ENCODE results near the gene RNF220.

Gene RNF220

DNA sequence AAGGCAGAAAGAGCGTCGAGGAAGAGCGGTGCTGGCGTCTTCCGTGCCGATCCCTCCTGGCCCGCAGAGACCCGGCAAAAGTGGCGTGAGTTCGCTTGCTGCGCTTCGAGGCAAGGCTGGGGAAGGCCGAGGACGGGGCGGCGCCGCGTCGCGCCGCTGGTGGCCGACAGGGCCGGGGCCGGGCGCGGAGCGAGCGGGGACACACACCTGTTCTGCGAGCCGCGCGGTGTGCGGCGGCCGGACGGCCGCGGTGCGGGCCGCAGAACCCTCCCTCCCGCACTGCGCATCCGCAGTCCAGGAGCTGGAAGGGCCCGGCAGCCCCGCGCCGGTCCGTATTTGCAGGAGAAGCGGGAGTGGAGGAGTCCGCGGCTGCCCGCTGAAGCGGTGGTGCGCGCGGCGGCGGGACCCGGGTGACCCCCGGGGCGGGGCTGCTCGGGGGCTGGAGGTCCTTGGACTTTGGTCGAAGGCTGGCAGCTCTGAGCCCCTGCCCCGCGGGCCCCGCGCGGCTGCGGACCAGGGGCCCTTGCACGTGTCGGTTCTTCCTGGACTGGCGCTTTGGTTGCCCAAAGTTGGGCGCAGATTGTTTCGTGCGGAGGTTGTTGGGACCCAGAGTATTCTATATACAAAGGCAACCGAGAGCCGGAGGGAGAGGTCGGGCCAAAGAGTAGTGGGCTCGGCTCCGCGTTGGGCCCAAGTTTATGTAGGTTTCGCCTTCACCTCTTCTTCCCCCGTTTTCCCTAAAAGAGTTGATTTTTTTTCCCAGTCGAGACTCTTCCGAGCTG lies 2.6 kb downstream of the RNF220 start:
- no peak for DNase-seq (ENCODE audit: low read depth)

DNA sequence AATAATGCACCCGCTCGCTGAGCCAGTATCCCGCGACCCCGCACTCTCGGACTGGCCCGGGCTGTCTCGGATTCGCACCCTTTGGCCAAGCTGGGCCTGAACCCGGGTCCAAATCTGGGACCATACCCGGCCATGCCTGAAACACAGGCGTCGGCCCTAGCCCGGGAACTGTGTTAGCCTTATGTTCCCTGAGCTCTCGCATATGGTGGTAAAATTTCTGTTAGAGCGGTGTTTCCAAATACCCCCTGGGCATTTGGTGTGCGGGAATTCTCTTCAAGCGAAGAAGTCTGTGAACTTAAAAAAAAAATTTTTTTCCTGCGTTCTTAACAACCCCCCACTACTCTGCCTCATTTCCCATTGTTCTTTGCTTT lies 3.1 kb downstream of the RNF220 start:
- no peak for DNase-seq (ENCODE audit: low read depth)

DNA sequence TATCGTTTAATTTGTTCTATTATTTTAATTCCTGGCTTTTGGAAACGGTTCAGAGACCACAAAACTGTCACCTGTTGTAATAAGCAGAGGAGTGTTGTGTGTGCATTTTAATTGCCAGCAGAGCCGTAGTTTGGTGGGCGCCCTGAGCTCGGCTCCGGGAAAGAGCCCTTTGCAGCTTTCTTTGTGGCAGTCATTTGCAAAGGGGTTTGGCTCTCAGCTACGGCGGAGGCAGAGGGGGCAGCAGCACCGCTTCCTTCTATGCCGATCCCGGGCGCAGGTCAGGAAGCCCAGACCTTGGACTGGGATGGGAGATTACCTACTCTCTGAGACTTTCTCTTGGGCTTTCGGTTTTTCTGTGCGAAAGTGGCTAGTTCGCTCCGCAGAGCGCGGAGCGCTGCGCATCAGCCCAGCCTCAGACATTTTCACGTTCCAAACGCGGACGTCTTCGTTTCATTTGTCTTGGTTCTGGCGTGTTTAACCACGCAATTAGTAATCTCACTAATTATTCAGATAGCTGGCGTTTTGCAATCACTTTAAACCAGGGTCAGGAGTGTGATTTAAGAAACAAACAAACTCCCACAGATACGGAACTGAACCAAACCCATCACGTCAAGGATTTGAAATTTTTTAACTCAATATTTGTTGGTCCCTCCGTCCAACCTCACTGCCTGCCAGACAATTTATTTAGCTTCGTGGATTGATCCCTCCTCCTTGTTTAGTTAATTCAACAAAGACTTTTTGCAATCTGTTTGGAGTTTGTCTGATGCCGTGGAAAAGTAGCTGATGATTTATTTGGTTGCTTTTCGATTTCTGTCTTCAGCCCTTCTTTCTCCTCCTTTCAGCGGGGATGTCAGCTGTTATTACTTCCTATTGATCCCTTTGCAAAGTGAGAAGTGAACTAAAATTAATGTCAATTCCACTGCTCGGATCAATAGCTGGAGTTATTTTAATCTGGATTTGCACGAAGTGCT lies 3.9 kb downstream of the RNF220 start:
- DNase-seq (ENCODE audit: low read depth) = no peak

DNA sequence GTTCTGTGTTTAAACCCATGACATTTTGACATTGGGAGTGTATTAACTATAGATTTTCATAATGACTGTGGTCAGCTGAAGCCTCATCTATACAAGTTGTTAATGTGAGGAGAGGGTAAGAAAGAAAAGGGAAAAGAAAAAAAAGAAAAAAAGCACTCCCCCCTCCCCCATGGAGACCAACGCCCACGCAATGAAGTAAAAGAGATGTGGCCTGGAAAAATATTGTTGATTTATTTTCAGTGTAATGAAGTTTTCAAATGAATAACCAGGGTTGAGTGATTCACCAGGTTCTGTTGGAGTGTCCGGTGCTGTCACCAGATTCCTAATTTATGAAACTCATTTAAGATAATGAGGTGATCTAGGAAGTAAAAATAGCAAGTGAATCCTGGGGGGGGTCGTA lies 4.7 kb downstream of the RNF220 start:
- no peak for DNase-seq (ENCODE audit: low read depth)

DNA sequence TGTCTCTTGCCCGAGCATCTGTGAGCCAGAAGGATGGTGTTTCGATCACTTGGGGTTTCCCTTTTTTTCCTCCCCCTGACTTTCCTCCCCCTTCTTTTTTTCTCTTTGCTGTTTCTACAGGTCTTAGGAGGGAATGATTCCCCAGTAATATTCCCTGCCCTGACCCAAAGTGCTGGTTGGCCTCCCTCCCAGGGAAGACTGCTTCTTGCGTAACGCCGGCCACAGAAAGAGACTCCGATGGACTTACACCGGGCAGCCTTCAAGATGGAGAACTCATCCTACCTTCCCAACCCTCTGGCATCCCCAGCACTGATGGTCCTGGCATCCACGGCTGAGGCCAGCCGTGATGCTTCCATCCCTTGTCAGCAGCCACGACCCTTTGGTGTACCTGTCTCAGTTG lies 6.8 kb downstream of the RNF220 start:
- DNase-seq (ENCODE audit: low read depth) = no peak

DNA sequence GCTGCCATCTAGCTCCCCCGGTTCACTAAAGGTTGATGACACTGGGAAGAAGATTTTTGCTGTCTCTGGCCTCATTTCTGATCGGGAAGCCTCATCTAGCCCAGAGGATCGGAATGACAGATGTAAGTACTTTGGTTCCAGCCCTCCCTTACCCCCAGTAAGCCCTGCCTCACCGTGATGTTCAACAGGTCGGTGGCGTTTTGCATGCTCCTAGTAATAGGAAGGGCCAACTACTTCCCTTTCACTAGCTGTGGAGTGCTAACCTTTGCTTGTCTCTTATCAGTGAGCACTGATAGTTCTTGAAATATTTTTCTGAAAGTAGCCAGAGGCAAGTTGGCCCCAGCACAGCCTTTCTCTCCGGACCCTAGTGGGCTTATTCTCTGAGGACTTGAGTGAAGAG lies 7.5 kb downstream of the RNF220 start:
- DNase-seq (ENCODE audit: low read depth) = no peak

DNA sequence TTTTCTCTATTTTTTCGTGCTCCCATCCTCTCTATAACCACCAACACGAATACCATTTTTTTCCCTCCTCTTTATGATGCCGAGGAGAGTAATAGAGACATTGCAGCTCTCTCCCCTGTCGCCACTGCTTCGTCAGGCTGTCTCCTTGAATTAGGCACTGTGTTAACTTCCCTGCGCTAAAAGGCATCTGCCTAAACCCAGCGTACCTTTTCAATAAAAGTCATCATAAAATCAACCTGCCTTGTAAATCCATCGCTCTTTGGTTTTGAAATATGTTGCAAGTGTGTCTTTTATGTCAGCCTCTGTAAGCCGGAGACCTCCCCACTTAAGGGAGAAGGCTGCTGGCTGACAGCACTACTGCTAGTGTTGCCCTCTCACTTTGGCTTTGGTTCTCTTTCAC lies 8.7 kb downstream of the RNF220 start:
- no peak for DNase-seq (ENCODE audit: low read depth)

DNA sequence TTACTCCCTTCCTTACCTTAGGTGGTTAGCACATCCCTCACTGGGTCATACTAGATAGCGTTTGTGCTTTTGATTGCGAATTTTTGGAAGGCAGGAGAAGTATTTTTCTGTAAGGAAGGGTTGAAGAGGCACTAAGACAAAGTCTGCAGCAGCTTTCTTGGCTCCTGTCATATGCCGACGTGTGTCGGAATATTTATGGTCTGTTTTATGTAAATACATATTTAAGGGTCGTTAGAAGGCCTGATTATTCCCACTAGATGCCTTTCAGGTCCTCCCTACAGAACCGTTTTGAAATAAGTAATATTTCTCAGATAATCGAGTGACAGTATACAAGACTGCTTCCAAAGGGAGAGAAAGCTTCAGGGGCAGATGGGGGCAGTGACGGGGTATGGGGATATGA lies 10.0 kb downstream of the RNF220 start:
- DNase-seq (ENCODE audit: low read depth) = no peak

DNA sequence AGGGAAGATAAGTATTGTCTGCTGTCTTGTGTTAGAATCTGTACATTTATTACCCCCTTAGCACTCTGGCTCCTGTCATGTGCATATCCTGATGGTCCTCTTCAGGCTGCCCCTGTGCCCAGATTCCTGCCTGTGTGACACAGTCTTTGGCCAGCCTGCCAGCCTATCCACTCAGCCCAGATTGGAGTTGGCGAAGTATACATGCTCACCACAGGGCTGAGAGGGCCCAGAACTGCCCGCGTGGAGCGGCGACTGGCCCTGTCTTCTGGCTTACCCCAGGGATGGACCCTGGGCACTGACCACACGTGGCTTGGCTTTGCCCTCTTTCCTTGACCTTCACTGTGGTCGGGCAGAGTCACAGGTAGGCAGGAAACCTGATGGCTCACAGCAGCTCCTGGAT lies 11.4 kb downstream of the RNF220 start:
- DNase-seq (ENCODE audit: low read depth) = no peak

DNA sequence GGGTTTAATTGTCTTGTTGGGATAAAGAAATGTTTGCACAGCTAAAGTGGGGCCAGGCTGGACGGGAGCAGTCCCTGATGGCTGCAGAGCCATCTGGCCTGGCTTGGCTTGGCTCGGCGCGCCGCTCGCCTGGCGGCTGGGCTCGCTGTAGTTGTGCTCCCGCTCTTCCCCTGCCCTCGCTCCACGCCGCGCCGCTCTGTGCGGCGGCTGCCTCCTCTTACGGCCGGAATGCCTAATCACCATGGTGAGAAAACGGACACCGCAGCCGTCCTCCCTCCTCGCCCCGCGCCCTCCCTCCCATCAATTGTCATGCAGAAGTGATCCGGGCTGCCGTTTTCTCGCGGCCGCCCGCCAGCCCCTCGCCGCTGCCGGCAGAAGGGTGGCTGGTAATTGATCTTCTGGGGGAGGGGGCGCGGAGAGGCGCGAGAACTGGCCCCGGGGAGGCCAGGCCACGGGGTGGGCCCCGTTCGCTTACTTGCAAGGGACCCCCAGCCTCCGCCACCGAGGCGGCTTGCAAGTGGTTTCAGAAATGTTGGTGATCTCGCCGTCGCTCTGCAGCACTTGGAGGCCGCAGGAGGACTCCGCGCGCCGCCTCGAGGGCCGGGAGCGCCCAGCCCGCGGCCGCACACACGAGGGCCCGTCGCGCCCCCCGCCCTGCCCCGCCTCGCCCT lies 12.4 kb downstream of the RNF220 start:
- DNase-seq (ENCODE audit: low read depth) = no peak

DNA sequence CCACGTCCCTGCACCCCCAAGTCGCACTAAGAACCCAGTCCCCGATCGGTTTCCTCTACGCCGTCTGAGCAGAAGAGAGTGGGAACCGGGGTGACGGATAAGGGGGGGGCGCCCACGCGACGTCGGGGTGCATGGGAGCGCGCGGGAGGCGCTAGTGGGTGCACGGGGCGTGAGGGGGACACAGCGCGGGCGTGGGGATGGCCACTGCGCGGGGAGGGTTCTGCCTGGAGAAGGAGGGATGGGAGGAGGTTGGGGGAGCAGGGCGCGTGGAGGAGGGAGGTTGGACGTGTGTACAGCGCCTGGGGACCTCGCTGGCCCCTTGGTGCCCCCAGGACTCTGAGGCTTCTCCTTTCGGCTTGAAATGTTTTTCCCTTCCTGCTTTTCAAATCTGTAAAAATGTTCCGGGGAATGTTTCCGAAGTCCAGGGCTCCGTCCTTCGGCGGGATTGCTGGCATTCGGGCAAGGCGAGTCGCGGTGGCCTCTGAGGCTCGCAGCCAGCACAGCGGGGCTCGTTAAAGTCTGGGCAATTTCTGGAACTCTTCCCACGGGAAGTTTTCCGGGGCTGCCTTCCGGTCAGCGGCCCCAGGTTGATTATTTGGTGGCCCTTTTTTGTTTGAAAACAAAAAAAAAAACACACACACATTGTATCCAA lies 13.1 kb downstream of the RNF220 start:
- no peak for DNase-seq (ENCODE audit: low read depth)

DNA sequence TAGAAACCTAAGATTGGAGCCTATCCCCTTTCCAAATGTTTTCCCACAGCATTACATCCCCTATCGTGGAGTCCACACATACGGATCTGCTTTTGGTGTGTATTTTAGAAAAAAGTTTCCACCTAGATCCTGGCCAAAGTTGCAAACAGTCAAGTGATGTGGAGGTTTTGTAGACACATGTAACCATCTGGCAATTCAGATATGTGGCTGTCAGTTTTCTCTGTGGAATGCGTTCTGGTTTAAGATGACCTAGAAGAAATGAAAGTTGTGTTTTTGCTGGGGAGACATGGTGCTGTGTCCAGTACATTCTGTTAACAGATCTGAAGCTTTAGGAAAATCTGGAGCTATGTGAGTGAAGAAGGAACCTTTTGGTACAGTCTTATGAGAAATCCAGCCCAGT lies 14.8 kb downstream of the RNF220 start:
- no peak for DNase-seq (ENCODE audit: low read depth)

DNA sequence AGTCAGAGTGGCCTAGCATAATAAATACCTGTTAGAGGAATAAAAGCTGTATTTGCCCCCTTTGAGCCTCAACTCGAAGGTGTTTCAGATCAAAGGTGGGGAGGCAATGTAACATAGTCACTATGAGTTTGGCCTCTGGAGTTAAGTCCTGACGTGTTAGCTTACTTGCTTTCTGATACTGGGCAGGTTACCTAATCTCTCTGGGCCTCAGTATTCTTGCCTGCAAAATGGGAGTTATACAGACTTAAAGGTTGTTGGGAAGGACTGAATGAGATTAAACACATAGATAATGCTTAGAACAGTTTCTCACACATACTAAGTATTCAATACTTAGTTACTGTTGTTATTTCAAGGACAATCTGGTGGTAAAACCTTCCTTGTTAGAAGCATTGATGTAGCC lies 15.5 kb downstream of the RNF220 start:
- no peak for DNase-seq (ENCODE audit: low read depth)

DNA sequence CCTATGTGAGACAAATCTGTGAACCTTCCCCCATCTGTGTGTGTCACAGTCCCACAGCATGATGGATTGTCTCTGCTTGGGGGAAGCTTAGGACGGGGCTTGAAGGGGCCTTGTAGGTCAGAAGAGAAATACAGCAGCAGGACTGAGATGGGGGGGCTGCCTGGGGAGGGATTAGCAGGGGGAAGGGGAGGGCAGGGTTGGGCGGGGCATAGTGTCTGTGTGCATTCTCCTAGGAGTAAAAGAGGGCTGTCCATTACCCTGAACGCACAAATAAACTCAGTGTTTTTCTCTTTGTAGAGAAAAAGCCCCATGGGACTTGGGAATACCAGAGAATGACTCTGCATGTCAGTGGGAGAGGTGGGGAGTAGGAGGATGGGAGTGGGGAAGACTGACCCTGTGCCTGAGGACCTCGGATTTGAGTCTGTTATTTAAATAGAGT lies 16.4 kb downstream of the RNF220 start:
- no peak for DNase-seq (ENCODE audit: low read depth)

DNA sequence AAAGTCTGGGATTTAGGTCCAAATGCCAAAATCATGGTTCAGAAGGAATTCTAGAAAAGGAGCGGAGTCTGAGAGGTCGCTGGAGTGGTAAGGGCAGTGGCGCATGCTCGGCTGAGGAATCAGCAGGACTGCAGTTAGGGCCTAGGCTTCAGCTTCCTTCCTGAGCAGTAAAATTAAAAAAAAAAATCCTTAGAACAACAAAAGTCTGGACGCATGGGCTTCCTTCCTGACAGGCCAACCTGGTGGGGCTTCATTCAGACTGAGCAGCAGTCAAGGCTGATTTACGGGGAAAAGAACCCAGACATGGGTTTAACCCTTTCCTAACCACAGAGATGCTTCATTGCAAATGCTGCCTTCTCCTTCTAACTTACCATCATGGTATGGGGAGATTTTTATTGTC lies 17.1 kb downstream of the RNF220 start:
- no peak for DNase-seq (ENCODE audit: low read depth)

DNA sequence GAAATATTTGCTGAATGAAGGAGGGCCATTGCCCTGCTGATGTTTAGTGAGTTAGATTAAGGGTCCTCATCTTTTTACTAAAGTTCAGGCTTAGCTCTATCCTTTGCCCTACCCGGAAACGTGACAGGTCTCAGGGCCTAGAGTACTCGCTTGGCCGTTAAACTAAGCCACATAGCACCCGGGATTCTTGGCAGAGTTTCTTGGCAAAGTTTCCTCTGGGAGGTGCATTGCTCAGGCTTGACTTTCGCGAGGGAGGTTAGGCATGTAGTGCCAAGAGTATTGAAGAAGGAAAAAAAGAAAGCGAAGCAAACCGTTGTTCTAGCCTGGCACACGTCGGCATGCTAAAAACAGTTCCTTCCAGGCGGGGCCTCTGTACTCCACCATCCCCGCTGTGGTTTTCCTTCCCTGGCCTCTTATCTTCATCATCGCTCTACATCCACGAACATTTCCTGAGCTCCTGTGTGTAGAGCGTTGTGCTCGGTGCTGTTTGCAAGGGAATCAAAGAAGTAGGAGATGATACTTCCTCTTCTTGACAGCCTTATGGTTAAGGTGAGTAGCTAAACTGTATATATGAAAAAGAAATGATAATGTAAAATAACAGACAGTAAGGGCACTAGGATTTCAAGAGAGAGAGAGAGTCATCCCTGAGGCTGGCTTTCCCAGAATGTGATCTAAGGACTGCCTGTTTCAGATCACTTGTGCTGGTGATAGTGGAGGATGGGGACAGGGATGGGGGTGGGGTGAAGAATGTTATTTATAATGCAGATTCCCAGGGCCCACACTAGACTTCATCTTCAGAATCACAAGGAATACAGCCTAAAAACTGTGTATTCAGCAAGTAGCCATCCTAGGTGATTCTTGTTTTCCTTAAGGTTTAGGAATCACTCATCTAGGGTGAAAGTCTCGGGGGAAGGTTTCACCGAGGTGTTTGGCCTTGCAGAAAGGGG lies 18.8 kb downstream of the RNF220 start:
- no peak for DNase-seq (ENCODE audit: low read depth)

DNA sequence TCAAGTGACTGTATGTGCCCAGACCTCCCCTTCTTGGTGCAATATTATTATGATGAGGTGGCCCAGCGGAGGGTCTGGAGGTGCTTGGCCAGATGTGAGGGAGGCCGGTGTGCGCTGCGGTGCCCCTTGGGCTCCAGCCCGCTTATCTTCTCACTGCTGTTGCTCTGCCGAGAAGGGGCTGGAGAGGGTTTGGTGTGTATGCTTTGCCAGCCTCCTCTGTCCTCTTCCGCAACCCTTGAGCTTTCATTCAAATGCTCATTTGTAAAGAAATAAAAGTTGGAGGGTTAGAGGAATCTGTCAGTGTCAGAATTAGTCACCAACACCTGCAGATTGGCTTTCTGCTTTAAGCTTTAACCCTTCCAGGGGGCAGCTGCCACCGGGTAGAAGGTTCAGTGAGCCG lies 19.7 kb downstream of the RNF220 start:
- no peak for DNase-seq (ENCODE audit: low read depth)

DNA sequence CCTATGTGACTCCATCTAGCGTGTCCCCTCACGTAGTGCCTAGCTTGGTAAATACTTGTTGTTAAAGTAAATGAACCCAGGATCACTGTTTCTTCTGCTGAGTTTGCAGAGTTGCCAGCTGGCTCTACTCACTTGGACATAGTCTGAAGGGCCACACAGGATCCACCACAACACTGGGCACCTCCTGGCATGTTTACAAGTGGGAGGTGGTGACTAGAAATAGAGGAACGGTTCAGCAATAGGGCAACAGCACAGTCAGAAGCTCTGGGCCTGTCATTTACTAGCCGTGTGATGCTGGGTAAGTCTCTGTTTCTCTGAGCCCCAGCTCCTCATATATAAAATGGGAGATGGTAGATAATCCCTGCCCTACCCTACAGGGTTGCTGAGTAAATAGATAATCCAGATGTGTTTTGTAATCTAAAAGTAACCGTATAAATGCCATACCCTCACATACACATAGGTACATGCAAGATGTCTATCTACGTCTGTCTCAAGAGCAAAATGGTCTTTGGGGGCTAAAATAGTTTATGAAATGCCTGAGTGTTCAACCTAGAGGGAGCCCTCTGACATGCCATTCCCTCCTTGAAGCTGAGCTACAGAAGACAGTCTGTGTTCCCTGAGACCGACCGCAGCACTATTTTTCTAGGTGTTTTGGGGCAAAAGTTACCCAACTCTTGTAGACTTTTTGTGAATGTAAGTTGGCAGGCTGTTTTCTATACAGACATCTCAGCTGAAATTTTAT lies 20.5 kb downstream of the RNF220 start:
- DNase-seq (ENCODE audit: low read depth) = no peak

DNA sequence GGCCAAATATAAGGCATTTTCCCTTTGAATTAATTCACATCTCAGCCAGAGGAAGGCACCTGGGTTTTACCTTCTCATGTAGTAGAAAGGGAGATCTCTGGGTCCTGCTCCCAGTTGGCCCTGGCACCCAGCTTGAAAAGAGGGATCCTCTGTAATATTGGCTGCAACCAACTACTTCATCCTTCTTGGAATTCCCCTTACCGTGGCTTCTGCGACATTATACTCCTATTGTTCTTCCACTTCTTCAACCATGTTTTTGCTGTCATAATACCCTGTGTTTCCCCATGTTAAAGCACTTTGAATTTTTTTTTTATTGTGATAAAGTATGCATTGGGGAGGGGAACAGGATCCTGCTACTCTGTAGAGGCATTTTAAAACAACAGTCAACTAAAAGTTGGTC lies 26.8 kb downstream of the RNF220 start:
- DNase-seq (ENCODE audit: low read depth) = no peak

DNA sequence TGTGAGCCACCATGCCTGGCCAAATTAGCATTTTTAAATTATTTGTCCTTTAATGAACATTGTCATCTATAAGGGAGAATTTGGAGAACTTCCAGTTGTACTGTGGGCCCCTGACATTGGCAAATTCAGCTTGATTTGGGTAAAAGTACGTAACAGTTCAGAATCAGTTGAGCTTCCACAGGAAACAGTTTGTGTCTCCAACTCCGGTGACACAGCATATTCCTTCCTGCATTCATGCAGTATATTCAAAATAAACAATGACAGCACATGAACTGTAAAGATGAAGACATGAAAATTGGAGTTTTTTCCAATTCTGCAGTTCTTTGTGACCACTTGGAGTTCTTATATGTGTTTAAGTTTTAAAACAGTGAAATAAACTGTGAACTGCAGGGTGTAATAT lies 28.2 kb downstream of the RNF220 start:
- DNase-seq (ENCODE audit: low read depth) = no peak
